ENCODE data around the gene CX3CL1.

CX3CL1 gene

GRCh38 chr16:57354311-57354710 is 18.0 kb upstream of the CX3CL1 start:
- H3K36me3 Mint-ChIP-seq (ENCODE audit: low read depth): no peaks in the 10 kb centered on the region
- no peak for TF ChIP-seq CTCF (IDR thresholded peaks at IDR 0.05; ENCODE audit: unreplicated experiment in 3 of 3)
- no peak overlapping the region for H3K4me3 Mint-ChIP-seq
- no peaks in the 10 kb centered on the region for H3K9me3 Mint-ChIP-seq
- no peaks in the 10 kb centered on the region for H3K4me1 Mint-ChIP-seq
- peaks cover 21% of the 10 kb centered on the region for H3K27me3 Mint-ChIP-seq (ENCODE audit: low read depth)
- no peak overlapping the region for H3K27ac Mint-ChIP-seq

GRCh38 chr16:57355898-57356414 is 16.3 kb upstream of the CX3CL1 start:
- H3K4me1 Mint-ChIP-seq: no peaks in the 10 kb centered on the region
- H3K36me3 Mint-ChIP-seq (ENCODE audit: low read depth): no peaks in the 10 kb centered on the region
- no peak overlapping the region for H3K4me3 Mint-ChIP-seq
- no peak for TF ChIP-seq CTCF (IDR thresholded peaks at IDR 0.05; ENCODE audit: unreplicated experiment in 3 of 3)
- no peaks in the 10 kb centered on the region for H3K9me3 Mint-ChIP-seq
- H3K27ac Mint-ChIP-seq: no peak overlapping the region
- peaks cover 17% of the 10 kb centered on the region for H3K27me3 Mint-ChIP-seq (ENCODE audit: low read depth)

- H3K36me3 Mint-ChIP-seq (ENCODE audit: low read depth): no peaks in the 10 kb centered on the region
- no peak for TF ChIP-seq CTCF (IDR thresholded peaks at IDR 0.05; ENCODE audit: unreplicated experiment in 3 of 3)
- H3K4me1 Mint-ChIP-seq: no peaks in the 10 kb centered on the region
- H3K27me3 Mint-ChIP-seq (ENCODE audit: low read depth): peaks cover 17% of the 10 kb centered on the region
- no peaks in the 10 kb centered on the region for H3K9me3 Mint-ChIP-seq
- no peak overlapping the region for H3K27ac Mint-ChIP-seq
- H3K4me3 Mint-ChIP-seq: no peak overlapping the region
These were observed 15.7 kb upstream of the CX3CL1 start for GRCh38 chr16:57356547-57356946.

GRCh38 chr16:57357330-57358085 is 14.8 kb upstream of the CX3CL1 start:
- no peak for TF ChIP-seq CTCF (IDR thresholded peaks at IDR 0.05; ENCODE audit: unreplicated experiment in 3 of 3)
- Mint-ChIP-seq H3K27me3 (ENCODE audit: low read depth) (peaks cover 12% of the 10 kb centered on the region), H3K4me3 (no peak overlapping the region), H3K36me3 (ENCODE audit: low read depth) (no peaks in the 10 kb centered on the region), H3K4me1 (no peaks in the 10 kb centered on the region), H3K9me3 (no peaks in the 10 kb centered on the region), H3K27ac (no peak overlapping the region)

- H3K27ac Mint-ChIP-seq: no peak overlapping the region
- no peaks in the 10 kb centered on the region for H3K4me1 Mint-ChIP-seq
- H3K9me3 Mint-ChIP-seq: no peaks in the 10 kb centered on the region
- TF ChIP-seq CTCF (IDR thresholded peaks at IDR 0.05; ENCODE audit: unreplicated experiment in 3 of 3): no peak
- H3K4me3 Mint-ChIP-seq: no peak overlapping the region
- peaks cover 16% of the 10 kb centered on the region for H3K27me3 Mint-ChIP-seq (ENCODE audit: low read depth)
- no peaks in the 10 kb centered on the region for H3K36me3 Mint-ChIP-seq (ENCODE audit: low read depth)
These were observed 14.2 kb upstream of the CX3CL1 start for GRCh38 chr16:57358086-57358420.

- no peaks in the 10 kb centered on the region for H3K4me1 Mint-ChIP-seq
- peaks cover 16% of the 10 kb centered on the region for H3K27me3 Mint-ChIP-seq (ENCODE audit: low read depth)
- H3K27ac Mint-ChIP-seq: no peak within 1 kb of the TSS
- H3K4me3 Mint-ChIP-seq: no peak within 1 kb of the TSS
- no peaks in the 10 kb centered on the region for H3K9me3 Mint-ChIP-seq
- H3K36me3 Mint-ChIP-seq (ENCODE audit: low read depth): no peaks in the 10 kb centered on the region
- TF ChIP-seq CTCF (IDR thresholded peaks at IDR 0.05; ENCODE audit: unreplicated experiment in 3 of 3): no peak
These were observed 13.7 kb upstream of the CX3CL1 start, which contains the start of gene CCL22 for GRCh38 chr16:57358527-57359095. Gene CCL22 (plus strand): TSS chr16:57358783. CDS start chr16:57358817, 34 bp downstream.
